ENCODE measurements around the gene NR3C1. TPM values are rescaled to one million over a fixed set of nuclear protein-coding genes. Genes with fewer than 3 reads are reported as not detected.

The NR3C1 gene
- total and polyA plus RNA-seq, 2 of the 4 experiments (the other 2 are of a cell fraction) = 13.7 to 77.4 TPM

DNA sequence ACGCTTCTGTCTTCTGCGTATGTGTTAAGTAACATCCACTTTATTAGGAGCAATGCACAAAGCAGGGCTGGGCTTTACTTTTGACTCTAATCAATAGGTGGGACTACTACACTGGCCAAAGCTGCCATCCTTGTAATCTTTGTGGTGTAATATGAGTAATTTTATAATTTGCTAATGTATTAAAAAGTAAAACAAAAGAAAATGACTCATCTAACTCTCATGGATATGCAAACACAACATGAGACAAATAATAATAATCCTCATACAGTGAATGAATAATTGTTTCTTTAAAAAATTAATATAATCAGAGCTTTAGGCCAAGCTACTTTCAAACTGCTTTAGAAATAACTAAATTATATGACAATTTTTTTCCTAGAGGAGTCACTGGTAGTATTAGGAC, 90.7 kb downstream of the NR3C1 start:
- POLR2A ChIA-PET (ENCODE audit: unreplicated experiment) = no interaction called here
- no peak overlapping the region for H3K27ac ChIP-seq (ENCODE audit: insufficient read depth, low read length)
- dilution Hi-C loops (cut with HindIII; ENCODE audit: low sequenced_read_pairs, unreplicated experiment) = no loop called here

More for the DNA sequence above, 90.7 kb downstream of the NR3C1 start:
- Histone ChIP-seq H3K4me3 (ENCODE audit: insufficient read depth, low read depth, low read length) (no peak overlapping the region), H2BK20ac (ENCODE audit: low read depth, low read length) (peak overlapping the region; percentile 50; the same call in 1 of the 2 replicates), H4K8ac (ENCODE audit: low read depth in 2 of 2, low read length in 2 of 2) (no peak overlapping the region), H3K4me2 (ENCODE audit: low read depth, low read length) (0 out of 2 replicates have a peak overlapping the region, but pooled peaks have one; percentile 40), H3K56ac (ENCODE audit: extremely low read depth, insufficient read depth, low read length) (no peak overlapping the region), H3K27me3 (ENCODE audit: control insufficient read depth, insufficient read depth, low read length) (no peaks in the 10 kb centered on the region), H4K20me1 (ENCODE audit: insufficient read depth, low read length) (peaks cover 9% of the 10 kb centered on the region), H4K91ac (ENCODE audit: insufficient read depth, low read depth, low read length) (no peak overlapping the region), H2BK120ac (ENCODE audit: low read depth, low read length) (peak overlapping the region; percentile 81), H3K36me3 (ENCODE audit: control insufficient read depth, insufficient read depth, low read length) (peaks cover 15% of the 10 kb centered on the region), H3K23ac (ENCODE audit: low read depth, low read length) (peak overlapping the region; percentile 86; the same call in 1 of the 2 replicates), H3K18ac (ENCODE audit: low read depth, low read length) (peak overlapping the region; percentile 42; the same call in 1 of the 2 replicates), H3K79me1 (ENCODE audit: low read depth in 1 of 2, low read length in 2 of 2) (peaks cover 35 to 62% of the 10 kb centered on the region in 2 experiments), H2BK15ac (ENCODE audit: low read depth, low read length) (0 out of 3 replicates have a peak overlapping the region, but pooled peaks have one; percentile 79), H2AK9ac (replicated peaks; ENCODE audit: low read depth, low read length, poor library complexity) (no peak overlapping the region), H2AFZ (replicated peaks; ENCODE audit: low read length, poor library complexity) (no peak overlapping the region), H3K9ac (ENCODE audit: low read depth, low read length) (no peak overlapping the region), H2BK5ac (ENCODE audit: low read depth, low read length, poor library complexity, severe bottlenecking) (peak overlapping the region; percentile 89), H3K14ac (replicated peaks; ENCODE audit: low read depth, low read length) (0 out of 2 replicates have a peak overlapping the region, but pooled peaks have one; percentile 2), H3K9me3 (ENCODE audit: control insufficient read depth, insufficient read depth, low read length) (no peaks in the 10 kb centered on the region), H3K9me1 (ENCODE audit: insufficient read depth, low read length) (peaks cover 6% of the 10 kb centered on the region), H3K4me1 (ENCODE audit: control insufficient read depth, insufficient read depth, low read length) (peaks cover 25% of the 10 kb centered on the region), H3K4ac (ENCODE audit: low read depth, low read length) (peak overlapping the region; percentile 93), H2AK5ac (ENCODE audit: low read depth, low read length) (peak overlapping the region; percentile 2; the same call in 1 of the 2 replicates), H4K5ac (ENCODE audit: low read depth, low read length) (no peak overlapping the region)
- WGBS, 2 experiments (ENCODE audit: extremely low coverage in 2 of 2, insufficient read length in 1 of 2) = no CpG with 5 or more reads among the region's 2 CpGs
- CTCF ChIA-PET = no interaction called here
- DNase-seq = no peak
- BruUV-seq (replicated peaks) = no TSS peak
- no peak for ATAC-seq (ENCODE audit: low read depth)
- TF ChIP-seq, protein P1, sequence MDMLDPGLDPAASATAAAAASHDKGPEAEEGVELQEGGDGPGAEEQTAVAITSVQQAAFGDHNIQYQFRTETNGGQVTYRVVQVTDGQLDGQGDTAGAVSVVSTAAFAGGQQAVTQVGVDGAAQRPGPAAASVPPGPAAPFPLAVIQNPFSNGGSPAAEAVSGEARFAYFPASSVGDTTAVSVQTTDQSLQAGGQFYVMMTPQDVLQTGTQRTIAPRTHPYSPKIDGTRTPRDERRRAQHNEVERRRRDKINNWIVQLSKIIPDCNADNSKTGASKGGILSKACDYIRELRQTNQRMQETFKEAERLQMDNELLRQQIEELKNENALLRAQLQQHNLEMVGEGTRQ (IDR thresholded peaks at IDR 0.05; ENCODE audit: low read depth, low read length) = no peak
- TF ChIP-seq NFE2L2 (IDR thresholded peaks at IDR 0.05; ENCODE audit: low read depth, low read length) = no peak
- TF ChIP-seq RFX5 (IDR thresholded peaks at IDR 0.05; ENCODE audit: low read depth, low read length) = no peak
- TF ChIP-seq, protein P2, sequence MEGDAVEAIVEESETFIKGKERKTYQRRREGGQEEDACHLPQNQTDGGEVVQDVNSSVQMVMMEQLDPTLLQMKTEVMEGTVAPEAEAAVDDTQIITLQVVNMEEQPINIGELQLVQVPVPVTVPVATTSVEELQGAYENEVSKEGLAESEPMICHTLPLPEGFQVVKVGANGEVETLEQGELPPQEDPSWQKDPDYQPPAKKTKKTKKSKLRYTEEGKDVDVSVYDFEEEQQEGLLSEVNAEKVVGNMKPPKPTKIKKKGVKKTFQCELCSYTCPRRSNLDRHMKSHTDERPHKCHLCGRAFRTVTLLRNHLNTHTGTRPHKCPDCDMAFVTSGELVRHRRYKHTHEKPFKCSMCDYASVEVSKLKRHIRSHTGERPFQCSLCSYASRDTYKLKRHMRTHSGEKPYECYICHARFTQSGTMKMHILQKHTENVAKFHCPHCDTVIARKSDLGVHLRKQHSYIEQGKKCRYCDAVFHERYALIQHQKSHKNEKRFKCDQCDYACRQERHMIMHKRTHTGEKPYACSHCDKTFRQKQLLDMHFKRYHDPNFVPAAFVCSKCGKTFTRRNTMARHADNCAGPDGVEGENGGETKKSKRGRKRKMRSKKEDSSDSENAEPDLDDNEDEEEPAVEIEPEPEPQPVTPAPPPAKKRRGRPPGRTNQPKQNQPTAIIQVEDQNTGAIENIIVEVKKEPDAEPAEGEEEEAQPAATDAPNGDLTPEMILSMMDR (conservative IDR thresholded peaks at IDR 0.05; ENCODE audit: low read depth, low read length) = no peak
- TF ChIP-seq BHLHE40 (IDR thresholded peaks at IDR 0.05; ENCODE audit: low read depth, low read length) = no peak
- no peak for TF ChIP-seq MAZ (IDR thresholded peaks at IDR 0.05; ENCODE audit: borderline replicate concordance, low read depth, low read length)
- TF ChIP-seq FOS (IDR thresholded peaks at IDR 0.05; ENCODE audit: low read depth, low read length) = 0 out of 2 replicates have a peak, but pooled peaks have one; percentile 5
- TF ChIP-seq, protein P3, sequence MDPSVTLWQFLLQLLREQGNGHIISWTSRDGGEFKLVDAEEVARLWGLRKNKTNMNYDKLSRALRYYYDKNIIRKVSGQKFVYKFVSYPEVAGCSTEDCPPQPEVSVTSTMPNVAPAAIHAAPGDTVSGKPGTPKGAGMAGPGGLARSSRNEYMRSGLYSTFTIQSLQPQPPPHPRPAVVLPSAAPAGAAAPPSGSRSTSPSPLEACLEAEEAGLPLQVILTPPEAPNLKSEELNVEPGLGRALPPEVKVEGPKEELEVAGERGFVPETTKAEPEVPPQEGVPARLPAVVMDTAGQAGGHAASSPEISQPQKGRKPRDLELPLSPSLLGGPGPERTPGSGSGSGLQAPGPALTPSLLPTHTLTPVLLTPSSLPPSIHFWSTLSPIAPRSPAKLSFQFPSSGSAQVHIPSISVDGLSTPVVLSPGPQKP (IDR thresholded peaks at IDR 0.05; ENCODE audit: borderline replicate concordance, low read depth, low read length) = no peak
- intact Hi-C loops (cut with micrococcal nuclease) = loop anchor here (5.0 kb wide), 1 partner anchor 89 kb away; the partner anchor contains the start of gene NR3C1
- in situ Hi-C loops (cut with MboI; ENCODE audit: low sequenced_read_pairs) = no loop called here
